HUES64 (cell line): ENCODE data around the gene TBL3.

Experiments used
- H3K27ac ChIP-seq: 2 replicates; pipeline ENCODE4 v1.7.0; 2013; ENCODE audit warnings: low read depth, low read length, inconsistent platforms
- H3K27me3 ChIP-seq: 2 replicates; pipeline ENCODE4 v1.6.1; 2013; ENCODE audit warnings: mild to moderate bottlenecking, low read length; ENCODE audit not compliant: insufficient read depth
- H3K36me3 ChIP-seq: 2 replicates; pipeline ENCODE4 v1.6.1; 2013; ENCODE audit warnings: mild to moderate bottlenecking, low read length; ENCODE audit not compliant: insufficient read depth
- H3K4me1 ChIP-seq: 2 replicates; pipeline ENCODE4 v1.6.1; 2013; ENCODE audit warnings: mild to moderate bottlenecking, low read length, moderate library complexity; ENCODE audit not compliant: insufficient read depth
- H3K4me3 ChIP-seq: 2 replicates; pipeline ENCODE4 v1.5.1; 2013; ENCODE audit warnings: mild to moderate bottlenecking, low read length, moderate library complexity
- H3K9ac ChIP-seq: 2 replicates; pipeline ENCODE4 v1.6.1; 2013; ENCODE audit warnings: mild to moderate bottlenecking, low read depth, low read length
- H3K9me3 ChIP-seq: 2 replicates; pipeline ENCODE4 v1.6.1; 2013; ENCODE audit warnings: low read depth, low read length; ENCODE audit not compliant: insufficient read depth
- WGBS: fragments of 150-250, 120-280 bp; methylation state at CpG from one replicate; pipeline ENCODE4 v1.1.7; 2013; ENCODE audit warnings: missing lambda C conversion rate; 5-methylcytosine and 5-hydroxymethylcytosine counted together

TBL3 gene

DNA sequence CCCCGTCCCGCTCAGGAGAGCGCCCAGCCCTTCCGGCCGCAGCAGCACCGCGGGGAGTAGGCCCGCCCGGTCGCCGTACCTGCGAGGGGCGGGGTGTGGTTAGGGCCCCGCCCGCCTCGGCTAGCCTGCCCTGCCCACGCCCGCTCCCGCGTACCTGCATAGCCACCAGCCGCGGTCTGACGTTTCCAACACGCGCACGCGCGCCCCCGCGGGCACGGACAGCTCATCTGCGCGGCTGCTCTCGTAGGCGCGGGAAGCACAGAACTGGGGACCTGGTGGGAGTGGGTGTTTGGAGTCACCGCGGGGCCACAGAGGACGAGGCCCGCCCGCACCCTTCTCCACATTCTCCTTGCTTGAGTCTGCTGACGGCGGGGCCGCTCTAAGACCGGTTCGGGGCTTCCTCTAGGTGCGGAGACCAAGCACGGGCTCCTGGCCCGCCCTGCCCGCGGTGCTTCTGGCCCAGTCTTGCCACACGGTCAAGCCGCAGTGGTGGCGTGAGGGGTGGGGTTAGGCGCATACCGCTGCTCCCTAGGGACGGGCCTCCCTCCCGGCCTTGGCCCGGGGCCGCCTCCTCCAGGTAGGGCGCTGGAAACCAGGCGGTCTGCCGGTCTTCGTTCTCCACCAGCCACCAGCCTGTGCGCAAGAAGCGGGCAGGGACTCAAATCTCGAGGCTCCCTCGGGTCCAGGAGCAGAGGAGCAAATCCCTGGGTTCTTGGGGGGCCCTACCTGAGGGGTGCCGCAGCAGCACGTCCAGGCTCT is 7.6 kb downstream of the TBL3 start:
- H3K27ac ChIP-seq: no peak overlapping the region
- peaks cover 5% of the 10 kb centered on the region for H3K4me1 ChIP-seq
- peaks cover 46% of the 10 kb centered on the region for H3K27me3 ChIP-seq
- H3K9me3 ChIP-seq: no peaks in the 10 kb centered on the region
- peak overlapping the region; percentile 69 for H3K9ac ChIP-seq
- H3K36me3 ChIP-seq: peaks cover 37% of the 10 kb centered on the region
- H3K4me3 ChIP-seq: peak overlapping the region; percentile 58
- 3% methylated on average over 70 of the region's 70 CpGs for WGBS

DNA sequence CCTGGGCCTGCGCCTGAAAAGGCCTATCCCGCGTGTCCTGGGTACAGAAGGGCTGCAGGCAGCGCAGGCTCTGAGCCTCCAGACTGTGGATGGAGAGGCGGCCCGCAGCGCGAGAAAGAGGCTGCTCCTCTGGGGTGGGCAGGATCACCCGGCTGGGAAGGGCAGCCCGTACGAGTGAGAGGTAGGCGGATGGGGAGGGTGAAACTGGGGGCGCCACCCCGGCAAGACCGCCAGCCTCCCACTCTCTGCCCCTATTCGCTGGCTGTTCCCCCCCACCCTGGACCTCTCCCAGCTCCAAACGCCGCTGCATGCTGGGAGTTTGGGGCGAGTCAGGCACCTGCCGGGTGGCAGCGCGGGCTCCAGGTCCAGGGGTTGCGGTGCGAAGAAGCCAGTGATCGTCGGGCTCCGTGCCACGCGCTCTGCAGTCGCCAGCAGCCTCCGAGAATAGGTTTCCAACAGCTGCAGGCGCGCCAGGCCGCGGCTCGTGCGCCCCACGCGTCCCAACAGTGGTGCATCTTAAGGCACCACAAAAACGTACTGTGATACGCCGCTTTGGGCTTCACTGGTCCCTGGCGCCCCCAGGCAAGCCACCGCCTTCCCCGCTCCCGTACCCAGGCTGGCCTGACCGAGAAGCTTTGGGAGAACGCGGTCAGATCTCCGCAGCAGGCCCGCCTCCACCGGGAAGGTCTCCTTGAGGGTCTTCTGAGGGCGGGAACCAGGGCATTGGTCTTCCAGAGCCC is 8.3 kb downstream of the TBL3 start:
- H3K4me3 ChIP-seq: peak overlapping the region; percentile 58
- H3K36me3 ChIP-seq: peaks cover 30% of the 10 kb centered on the region
- H3K27ac ChIP-seq: no peak overlapping the region
- WGBS: 11% methylated on average over 53 of the region's 53 CpGs
- no peaks in the 10 kb centered on the region for H3K9me3 ChIP-seq
- peak overlapping the region; percentile 69; the same call in 1 of the 2 replicates for H3K9ac ChIP-seq
- H3K4me1 ChIP-seq: peaks cover 5% of the 10 kb centered on the region
- peaks cover 46% of the 10 kb centered on the region for H3K27me3 ChIP-seq

DNA sequence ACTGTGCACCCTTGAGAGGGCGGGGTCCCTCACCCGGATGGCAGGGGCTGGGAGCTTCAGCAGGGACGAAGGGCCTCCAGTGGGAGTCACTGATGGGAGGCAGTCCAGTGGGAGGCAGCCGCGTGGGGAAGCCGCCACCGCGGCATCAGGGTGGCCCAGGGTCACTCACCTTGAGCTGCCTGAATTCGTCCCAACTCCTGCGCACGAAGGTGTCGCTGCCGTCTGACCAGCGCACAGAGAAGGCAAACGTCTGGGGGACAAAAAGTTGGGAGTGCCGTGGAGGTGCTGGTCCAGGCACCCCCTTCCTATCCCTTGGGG is 8.9 kb downstream of the TBL3 start:
- peaks cover 46% of the 10 kb centered on the region for H3K27me3 ChIP-seq
- H3K27ac ChIP-seq: no peak overlapping the region
- 46% methylated on average over 16 of the region's 16 CpGs for WGBS
- peaks cover 28% of the 10 kb centered on the region for H3K36me3 ChIP-seq
- H3K9me3 ChIP-seq: no peaks in the 10 kb centered on the region
- no peak overlapping the region for H3K9ac ChIP-seq
- peaks cover 5% of the 10 kb centered on the region for H3K4me1 ChIP-seq
- H3K4me3 ChIP-seq: peak overlapping the region; percentile 58; the same call in 1 of the 2 replicates

DNA sequence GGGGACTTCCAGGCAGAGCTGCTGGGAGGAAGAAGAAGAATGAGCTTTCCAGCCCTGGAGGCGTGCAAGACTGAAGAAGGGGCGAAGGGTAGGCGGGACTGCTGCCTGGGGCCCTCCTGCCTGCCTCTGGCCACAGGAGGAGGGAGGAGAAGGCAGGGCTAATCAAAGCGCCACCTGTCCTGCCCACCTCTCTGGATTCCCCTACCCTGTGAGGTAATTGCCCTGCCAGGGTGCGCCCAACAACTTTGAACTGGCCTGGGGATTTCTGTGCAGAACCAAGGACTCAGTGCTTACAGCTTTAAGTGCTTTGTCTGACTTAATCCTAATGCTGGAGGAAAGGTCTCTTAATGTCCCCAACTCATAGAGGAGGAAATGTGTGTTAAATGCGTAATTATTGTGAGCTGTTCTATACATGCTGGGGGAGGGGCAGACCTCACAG is 9.6 kb downstream of the TBL3 start, which contains the start of gene NOXO1:
NOXO1 (minus strand) TSS at position 72 of the 439 bp plus-strand sequence. CDS start 290 bp downstream, outside the sequence.
- Histone ChIP-seq H3K4me3 (peak within 1 kb of the TSS; percentile 58; the same call in 1 of the 2 replicates), H3K9ac (no peak within 1 kb of the TSS; the same call in 1 of the 2 replicates), H3K36me3 (peaks cover 28% of the 10 kb centered on the region), H3K4me1 (peaks cover 5% of the 10 kb centered on the region), H3K27me3 (peaks cover 46% of the 10 kb centered on the region), H3K27ac (no peak within 1 kb of the TSS), H3K9me3 (no peaks in the 10 kb centered on the region)
- WGBS: 51% methylated on average over 6 of the region's 6 CpGs

DNA sequence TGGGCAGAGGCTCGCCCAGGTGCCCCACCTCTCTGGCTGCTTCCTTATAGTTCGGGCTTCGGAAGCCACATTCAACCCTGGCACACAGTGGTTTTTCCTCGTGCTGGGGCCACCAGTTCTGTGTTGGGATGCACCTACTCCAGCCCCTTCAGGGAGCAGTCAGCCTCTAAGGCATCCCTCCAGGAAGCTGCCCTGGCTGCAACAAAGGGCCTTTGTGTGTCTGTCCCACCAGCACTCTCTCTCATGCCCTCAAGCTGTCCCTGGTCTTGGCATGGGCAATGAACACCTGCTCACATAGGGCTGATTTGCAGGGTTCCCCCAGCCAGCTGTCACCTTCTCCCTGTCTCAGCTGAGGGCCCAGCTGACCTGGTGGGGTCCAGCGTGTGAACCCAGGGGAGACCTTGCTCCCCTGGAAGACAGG is 10.2 kb downstream of the TBL3 start:
- peaks cover 46% of the 10 kb centered on the region for H3K27me3 ChIP-seq
- peaks cover 25% of the 10 kb centered on the region for H3K36me3 ChIP-seq
- WGBS: 81% methylated on average over 5 of the region's 5 CpGs
- no peak overlapping the region for H3K9ac ChIP-seq
- peaks cover 5% of the 10 kb centered on the region for H3K4me1 ChIP-seq
- H3K27ac ChIP-seq: no peak overlapping the region
- H3K4me3 ChIP-seq: no peak overlapping the region
- H3K9me3 ChIP-seq: no peaks in the 10 kb centered on the region

DNA sequence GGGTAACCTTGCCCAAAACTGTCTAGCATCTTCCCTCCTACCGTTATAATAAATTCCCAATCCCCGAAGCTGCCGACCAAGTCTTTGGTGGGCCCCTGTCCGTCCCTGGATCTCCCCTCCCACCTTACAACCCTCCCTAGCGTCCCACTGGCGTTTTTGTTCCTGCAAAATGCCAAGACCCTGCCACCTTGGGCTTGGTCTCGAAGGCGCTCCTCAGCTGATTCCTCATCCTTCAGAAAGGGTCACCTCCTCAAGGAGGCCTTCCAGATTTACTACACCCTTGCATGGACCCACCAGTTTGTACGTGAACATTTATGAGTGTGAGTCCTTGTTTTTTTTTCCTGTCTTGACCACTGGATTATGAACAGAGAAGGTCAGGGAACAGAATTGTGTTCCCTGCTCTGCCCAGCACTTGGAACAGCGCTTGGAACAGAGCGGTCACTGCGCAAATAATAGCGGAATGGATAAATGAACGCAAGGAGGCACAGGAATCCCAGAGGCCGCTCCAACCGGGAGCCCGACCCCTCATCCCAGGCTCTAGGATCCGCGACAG is 11.2 kb downstream of the TBL3 start:
- 38% methylated on average over 19 of the region's 19 CpGs for WGBS
- H3K4me3 ChIP-seq: peak overlapping the region; percentile 74

DNA sequence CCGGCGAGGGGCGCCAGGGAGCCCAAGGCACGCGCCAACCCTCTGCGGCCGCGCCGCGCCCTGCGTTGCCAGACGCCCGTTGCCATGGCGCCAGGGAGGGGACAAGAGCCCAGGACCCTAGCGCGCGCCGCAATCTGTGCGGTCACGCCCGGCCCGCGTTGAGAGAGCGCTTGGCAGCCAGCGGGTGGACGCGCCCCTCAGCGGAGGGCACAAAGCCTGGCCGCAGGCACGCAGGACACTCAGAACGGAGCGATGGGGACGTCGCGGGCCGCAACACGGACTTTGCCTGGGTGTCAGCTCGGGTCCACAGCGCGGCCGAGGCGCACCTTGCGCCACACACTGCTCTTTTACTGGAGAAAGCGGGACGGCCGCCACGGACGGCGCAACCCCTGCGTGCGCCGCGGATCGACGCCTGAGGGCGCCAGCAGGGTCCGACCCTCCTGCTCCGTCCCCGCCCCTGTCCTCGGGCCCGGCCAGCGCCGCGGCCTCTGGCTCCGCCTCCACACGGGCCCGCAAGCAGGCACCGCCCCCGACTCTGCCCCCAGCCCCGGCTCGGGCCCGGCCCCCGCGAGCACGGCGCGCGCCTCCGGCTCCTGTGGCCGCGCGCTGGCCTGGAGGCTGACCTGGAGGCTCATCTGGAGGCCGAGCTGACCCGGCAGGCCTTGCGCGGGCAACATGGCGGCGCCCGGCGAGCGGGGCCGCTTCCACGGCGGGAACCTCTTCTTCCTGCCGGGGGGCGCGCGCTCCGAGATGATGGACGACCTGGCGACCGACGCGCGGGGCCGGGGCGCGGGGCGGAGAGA is 11.9 kb downstream of the TBL3 start, which contains the start of gene GFER:
GFER (plus strand) TSS at position 650 of the 803 bp plus-strand sequence; CDS start at position 676, 26 bp downstream.
- H3K27me3 ChIP-seq: peaks cover 53% of the 10 kb centered on the region
- peak within 1 kb of the TSS; percentile 92 for H3K9ac ChIP-seq
- peaks cover 5% of the 10 kb centered on the region for H3K4me1 ChIP-seq
- H3K27ac ChIP-seq: peak within 1 kb of the TSS; percentile 81
- peak within 1 kb of the TSS; percentile 74 for H3K4me3 ChIP-seq
- no peaks in the 10 kb centered on the region for H3K9me3 ChIP-seq
- under 1% methylated on average over 109 of the region's 109 CpGs for WGBS
- peaks cover 13% of the 10 kb centered on the region for H3K36me3 ChIP-seq

More for the DNA sequence above, 11.2 kb downstream of the TBL3 start:
- Histone ChIP-seq H3K27ac (no peak overlapping the region), H3K27me3 (peaks cover 48% of the 10 kb centered on the region), H3K9me3 (no peaks in the 10 kb centered on the region), H3K9ac (no peak overlapping the region), H3K36me3 (peaks cover 16% of the 10 kb centered on the region), H3K4me1 (peaks cover 5% of the 10 kb centered on the region)

DNA sequence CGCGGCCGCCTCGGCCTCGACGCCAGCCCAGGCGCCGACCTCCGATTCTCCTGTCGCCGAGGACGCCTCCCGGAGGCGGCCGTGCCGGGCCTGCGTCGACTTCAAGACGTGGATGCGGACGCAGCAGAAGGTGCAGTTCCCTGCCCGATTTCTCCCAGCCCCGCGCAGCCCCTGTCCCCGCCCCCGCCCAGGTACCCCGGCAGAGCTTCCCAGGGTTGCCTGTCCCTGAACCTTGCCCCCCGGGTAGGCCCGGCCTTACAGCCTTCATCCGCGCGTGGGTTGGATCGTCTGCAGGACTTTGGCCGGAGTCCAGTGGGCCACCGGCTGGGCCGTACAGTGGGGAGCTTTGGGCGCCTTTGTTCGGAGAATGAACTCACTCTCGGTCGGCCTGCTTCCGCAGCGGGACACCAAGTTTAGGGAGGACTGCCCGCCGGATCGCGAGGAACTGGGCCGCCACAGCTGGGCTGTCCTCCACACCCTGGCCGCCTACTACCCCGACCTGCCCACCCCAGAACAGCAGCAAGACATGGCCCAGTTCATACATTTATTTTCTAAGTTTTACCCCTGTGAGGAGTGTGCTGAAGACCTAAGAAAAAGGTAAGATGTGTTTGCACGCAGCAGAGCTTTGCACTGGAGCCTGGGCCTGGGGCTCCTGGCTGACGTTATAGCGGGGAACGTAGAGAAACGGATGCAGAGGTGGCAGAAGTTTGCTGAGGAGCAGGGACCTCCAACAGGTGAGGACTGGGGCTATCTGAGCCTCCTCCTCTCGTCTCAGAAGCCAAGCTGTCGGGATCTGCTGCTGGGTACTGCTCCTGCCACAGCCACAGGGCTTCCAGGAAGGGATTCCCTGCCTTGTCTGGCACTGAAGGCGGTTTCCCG is 12.7 kb downstream of the TBL3 start:
- peak overlapping the region; percentile 92 for H3K9ac ChIP-seq
- 8% methylated on average over 58 of the region's 58 CpGs for WGBS
- H3K36me3 ChIP-seq: peaks cover 13% of the 10 kb centered on the region
- H3K27ac ChIP-seq: peak overlapping the region; percentile 81
- no peaks in the 10 kb centered on the region for H3K9me3 ChIP-seq
- H3K4me1 ChIP-seq: peaks cover 9% of the 10 kb centered on the region
- H3K4me3 ChIP-seq: peak overlapping the region; percentile 74
- H3K27me3 ChIP-seq: peaks cover 54% of the 10 kb centered on the region

- peaks cover 49% of the 10 kb centered on the region for H3K27me3 ChIP-seq
- H3K27ac ChIP-seq: no peak overlapping the region
Observed at GRCh38 chr16:1985466-1986150, 13.8 kb downstream of the TBL3 start.

More at GRCh38 chr16:1985466-1986150, 13.8 kb downstream of the TBL3 start:
- Histone ChIP-seq H3K4me3 (peak overlapping the region; percentile 74; the same call in 1 of the 2 replicates), H3K36me3 (peaks cover 13% of the 10 kb centered on the region), H3K9me3 (no peaks in the 10 kb centered on the region), H3K9ac (no peak overlapping the region), H3K4me1 (peaks cover 9% of the 10 kb centered on the region)
- 94% methylated on average over 14 of the region's 14 CpGs for WGBS
